Brain pericyte (primary cell): Measurements from ENCODE around the gene USP9X.
"Not testable (repeated sequence)": the region's sequence is repeated elsewhere in the genome, so short reads cannot be mapped to it uniquely, and the experiment has no call there.

Experiments
- DNase-seq: peaks from one replicate; pipeline ENCODE4 v3.0.0-alpha.2; 2012; ENCODE audit warnings: low read depth, low spot score

Gene USP9X

DNA sequence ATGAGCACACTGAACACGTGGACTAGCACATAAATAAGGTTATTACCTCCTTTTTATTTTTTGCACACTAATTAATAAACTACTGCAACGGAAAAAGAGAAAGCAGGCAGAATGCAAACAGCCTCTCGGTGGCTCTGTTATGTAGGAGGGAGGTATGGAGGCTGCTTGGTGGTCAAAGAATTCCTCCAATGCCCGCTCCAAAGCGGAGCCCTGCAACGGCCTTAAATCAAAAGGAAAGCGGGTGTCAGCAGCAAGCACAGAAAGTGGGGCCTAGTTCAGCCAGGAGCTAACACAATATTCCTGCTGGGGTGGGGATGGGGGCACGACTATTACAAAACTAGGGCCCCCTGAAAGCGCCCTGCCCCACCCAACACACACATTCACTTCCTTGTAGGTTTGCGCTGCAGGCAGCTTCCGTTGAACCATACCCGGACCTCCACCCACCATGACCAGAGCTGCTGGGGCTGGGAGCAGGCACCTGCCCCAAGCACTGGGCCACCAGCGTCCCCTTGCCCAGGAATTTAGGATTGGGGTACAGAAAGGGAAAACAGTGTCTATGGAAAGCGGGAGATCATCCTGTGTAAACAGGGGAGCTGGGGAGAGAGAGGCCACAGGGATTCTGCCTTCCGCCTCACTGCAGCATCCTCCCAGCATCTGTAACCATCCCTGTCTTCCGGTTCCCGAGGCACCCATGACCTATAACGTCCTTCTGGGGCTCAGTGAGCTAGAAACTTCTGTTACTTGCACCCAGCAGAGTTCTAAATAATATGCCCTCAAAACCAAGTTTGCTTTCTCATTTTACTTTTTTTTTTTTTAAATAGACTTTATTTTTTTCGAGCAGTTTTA, 191.6 kb downstream of the USP9X start:
- no peak for DNase-seq

DNA sequence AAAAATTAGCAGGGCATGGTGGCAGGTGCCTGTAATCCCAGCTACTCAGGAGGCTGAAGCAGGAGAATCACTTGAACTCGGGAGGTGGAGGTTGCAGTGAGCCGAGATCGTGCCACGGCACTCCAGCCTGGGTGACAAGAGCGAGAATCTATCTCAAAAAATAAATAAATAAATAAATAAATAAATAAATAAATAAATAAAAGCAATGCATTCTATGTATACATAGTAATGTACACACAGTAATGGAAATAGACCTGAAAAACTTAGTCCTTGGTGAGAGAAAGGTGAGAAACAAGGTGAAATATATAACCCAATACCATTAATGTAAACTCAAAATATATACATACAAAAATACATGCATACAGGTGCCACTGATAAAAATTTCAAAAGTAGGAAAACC, 197.1 kb downstream of the USP9X start:
- DNase-seq: not testable (repeated sequence)

DNA sequence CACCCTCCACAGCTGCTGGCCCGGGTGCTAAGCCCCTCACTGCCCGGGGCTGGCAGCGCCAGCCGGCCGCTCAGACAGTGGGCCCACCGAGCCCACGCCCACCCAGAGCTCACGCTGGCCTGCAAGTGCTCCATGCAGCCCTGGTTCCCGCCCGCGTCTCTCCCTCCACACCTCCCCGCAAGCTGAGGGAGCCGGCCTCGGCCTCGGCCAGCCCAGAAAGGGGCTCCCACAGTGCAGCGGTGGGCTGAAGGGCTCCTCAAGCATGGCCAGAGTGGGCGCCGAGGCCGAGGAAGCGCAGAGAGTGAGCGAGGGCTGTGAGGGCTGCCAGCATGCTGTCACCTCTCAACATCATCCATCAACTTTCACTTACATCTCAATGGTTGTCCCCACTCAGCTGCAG, 200.7 kb downstream of the USP9X start:
- DNase-seq: not testable (repeated sequence)
